HG02763 (cell line): ENCODE measurements around the gene TRIL.

Source experiments
- ATAC-seq: cut with Tn5 transposase; IDR thresholded peaks from one replicate; pipeline ENCODE4 v1.9.1; 2021; ENCODE audit warnings: mild to moderate bottlenecking, moderate library complexity; ENCODE audit not compliant: unreplicated experiment

Gene TRIL

DNA sequence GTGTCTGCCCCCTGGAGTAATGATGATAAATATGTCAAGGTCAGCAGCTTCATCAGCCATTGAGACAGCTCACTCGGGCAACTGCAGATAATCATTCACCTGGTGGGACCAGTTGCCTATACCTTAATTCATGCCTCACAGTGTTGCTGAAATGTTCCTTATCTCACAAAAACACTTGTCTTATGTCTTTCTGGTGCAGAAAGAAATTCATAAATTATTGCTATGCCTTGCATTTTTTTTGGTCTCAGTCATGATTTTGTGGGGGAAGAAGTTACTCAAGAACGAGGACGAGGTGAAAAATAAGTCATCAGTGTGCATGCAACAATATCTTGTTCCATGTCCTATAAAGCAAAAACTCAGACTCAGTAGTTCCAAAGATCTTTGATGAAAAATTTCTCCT is 16.0 kb downstream of the TRIL start:
- ATAC-seq, result no peak

DNA sequence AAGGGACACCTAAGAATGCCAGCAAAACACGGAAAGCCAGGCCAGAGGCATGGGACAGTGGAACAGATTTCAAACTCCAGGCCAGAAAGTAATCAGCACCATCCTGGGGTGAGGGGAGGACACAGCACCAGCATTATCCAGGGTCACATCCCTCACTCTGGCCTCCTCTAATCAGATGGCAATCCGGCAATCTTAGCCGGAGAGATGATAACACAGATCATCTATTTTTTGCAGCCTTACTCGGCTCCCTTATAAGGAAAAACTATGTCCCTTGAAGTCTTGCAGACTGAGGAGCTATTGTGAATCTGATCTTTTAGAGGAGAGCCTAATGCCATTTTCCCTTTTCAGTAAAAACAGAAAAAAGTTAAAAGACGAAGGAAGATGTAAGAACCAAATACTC is 16.5 kb downstream of the TRIL start:
- ATAC-seq, result no peak

DNA sequence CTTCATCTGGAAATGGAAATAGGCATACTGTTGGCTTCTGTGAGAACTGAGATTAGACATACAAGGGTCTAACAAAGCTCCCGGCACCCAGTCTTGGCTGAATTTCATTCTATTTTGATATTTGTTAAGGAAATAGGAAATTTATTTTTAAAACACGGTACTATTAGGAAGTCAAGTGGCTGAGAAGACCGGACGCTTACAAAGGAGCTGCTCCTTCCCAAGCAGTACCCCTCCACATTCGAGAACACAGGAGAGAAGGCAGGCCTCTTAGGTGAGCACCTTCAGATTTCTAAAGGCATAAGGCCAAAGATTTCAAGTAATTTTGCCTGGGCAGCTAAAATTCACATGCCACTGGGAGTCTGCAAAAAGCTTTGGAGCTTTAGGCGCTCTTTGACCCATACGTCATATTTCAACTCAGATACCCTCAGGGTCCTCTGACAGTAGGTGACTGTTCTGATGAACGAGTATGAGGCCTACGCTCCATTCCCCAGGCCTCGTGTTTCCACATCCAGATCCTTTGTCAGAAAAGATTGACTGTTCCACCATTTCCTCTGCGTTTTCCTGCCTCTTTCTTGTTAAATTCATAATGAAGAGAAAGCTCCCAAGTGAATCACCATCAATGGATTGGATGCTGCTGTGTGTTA is 17.3 kb downstream of the TRIL start:
- no peak for ATAC-seq

DNA sequence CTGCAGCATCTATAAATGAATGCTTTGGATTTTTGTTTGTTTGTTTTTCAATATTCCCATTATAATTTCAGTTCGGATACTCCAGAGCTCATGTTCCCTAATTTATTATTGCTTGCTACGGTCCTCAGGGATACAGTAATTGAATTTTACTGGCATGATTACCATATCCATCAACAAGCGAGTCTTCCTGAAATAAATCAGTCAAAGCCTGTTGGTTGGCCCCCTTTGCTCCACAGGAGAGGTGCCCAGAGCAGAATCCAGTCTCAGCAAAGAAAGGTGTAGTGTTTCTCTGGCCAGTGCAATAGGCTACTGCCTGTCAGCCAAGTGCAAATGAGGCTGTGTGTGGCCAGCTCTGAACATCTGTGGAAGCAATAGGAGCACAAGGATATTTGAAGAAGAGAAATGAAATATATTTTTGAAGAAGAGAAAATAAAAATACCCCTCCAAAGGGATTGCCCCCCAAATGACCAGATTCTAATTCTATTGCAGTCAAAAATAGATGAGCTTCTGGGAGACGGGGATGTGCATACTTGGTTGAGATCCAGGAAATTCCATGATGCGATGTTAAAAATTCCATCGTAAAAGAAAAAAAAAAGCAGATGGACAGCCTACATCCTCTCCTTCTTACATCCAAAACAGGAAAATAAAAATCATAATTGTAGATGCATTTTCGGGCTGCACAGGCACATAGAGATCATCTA is 18.1 kb downstream of the TRIL start:
- no peak for ATAC-seq

DNA sequence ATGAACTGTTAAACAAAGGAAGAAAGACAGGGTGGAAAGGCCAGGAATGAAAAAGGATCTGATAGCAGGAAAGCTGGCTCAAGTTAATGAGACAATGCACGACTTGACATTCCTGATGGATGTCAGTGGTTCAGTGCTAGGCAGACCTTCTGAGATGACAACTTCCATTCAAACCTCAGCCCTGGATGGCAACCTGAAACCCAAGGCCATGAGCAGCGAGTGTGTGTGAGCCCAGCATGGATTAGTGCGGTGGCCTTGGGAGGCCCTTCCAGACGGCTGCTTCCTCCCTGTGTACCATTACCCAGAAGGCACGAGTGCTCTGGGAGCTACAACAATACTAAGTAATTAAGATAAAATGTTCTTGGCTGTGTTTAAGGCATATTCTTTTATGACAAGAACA is 18.8 kb downstream of the TRIL start:
- no peak for ATAC-seq

DNA sequence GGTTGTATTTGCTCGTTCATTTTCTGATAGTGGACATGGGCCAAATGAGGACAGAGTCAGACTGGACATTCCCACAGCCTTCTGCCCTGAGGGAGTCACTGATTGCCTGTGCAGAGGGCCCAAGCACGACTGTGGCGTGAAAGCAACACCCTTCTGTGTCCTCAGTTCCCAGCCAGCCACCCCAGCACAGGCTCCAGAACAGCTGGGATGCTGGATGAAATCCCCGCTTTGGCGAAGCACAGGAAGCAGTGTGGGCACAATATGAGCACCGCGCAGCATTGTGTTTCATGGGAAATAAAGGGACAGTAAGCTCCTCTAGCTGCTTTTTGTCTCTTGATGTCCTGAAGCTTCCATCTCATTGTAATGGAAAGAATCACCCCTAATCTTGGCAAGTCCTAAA is 20.5 kb downstream of the TRIL start:
- ATAC-seq, result no peak

DNA sequence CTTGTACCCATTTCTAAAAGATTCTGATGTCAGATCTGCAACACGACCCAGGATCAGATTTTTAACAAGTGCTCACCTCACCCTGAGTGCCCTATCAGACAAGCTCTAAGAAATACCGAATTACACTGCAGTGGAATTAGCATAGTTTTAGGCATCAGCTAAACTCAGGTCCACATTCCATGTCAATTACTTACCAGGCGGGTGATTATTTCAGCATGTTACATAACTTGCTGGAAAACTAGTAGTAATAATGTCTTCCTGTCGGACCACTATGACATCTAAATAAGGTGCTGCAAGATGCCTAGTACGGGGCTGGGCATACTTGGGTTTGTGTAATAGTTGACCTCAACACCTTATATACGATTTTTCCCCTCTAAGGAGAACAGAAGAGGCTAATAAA is 21.0 kb downstream of the TRIL start:
- no peak for ATAC-seq

DNA sequence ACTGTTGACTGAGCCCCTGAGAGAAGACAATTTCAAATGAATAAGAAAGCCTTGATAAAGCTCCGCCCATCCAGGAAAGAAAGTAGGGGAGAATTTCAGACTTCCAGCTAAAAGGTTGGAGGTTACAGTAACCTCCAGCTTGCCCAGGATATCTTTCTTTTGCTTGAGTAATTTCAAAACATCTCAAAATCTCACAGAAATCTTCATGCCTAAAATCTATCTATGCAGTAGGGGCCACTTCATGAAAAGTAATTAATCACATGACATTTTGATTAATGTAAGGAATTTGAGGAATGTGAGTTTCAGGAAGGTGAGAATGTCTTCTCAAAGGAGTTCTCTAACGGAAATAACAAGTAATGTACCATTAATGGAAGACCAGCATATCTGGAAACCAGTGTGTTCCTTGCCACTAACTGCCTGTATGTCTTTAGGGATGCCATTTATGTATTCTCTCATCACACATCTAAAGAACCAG is 24.2 kb downstream of the TRIL start:
- no peak for ATAC-seq

DNA sequence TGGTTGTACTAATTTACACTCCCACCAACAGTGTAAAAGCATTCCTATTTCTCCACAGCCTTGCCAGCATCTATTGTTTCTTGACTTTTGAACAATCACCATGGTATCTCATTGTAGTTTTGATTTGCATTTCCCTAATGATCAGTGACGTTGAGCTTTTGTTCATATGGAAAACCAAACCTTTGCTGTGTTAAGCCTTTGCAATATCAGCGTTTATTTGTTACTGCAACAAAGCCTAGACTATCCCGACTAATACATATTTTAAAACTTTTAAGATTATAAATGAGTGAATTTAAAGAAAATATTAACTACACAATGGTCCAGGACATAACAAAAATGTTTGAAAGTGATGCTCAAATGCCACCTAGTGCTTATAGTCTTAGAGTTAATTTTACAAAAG is 26.6 kb downstream of the TRIL start:
- no peak for ATAC-seq

DNA sequence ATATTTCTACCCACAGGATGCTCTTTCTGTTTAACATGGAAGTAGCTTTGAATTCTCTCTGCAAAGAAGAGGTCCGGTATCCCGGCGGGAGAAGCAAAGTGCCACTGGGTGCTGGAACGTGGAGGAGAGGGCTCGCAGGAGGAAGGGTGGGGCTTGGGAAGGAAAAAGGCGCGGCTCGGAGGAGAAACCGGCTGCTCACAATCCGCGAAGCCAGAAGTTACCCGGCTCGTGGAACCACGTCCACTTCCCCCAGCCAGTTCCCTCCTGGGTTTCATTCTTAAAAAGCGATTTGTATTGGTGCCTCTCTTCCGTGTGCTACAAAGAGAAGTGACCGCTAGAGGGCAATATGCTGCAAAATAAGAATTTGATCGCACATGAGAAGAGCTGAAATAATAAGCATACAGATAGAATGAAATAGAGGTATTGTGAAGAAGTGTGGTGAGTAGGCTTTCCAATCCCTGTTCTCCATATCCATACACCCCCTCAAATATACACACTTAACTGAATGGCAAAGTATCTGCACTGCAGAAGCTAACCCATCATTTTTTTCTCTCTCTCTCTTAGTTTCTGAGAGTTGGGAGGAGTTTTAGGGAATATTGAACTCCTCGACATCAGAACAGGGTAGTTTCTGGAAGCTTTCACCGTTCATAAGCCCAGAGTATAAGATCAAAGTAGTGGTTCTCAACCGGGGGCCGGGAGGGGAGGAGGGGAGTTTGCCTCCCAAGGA is 31.1 kb downstream of the TRIL start:
- peak; percentile 87 for ATAC-seq

DNA sequence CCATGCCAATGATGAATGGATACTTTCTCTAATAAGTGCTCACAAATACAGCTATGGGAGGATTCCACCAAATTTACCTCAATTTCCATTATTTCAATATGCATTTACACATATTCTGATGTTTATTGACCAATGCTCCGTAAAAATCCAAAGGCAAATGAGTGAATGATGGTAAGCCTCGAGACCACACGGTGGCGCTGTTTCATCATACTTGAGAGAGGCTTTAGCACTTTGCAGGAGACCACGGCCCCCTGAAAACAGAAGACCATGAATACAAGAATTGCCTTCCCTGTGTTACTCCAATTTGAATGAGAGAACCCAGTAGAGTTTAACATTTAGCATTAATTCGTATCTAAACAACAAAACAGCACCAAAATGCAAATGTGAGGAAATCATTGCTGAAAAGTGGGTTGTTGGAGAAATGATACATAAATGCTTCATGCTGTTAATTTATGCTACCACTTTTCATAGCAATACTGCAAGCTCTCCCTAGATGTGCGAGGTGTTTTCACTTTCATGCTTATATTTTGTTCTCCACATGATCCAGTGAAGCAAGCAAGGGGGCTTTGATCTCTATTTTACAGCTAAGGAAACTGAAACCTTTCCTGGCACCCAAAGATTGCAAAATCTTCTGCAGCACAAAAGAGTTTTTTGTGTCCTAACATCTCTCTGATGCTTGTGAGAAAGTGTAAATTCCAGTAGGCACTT is 35.4 kb downstream of the TRIL start:
- no peak for ATAC-seq

DNA sequence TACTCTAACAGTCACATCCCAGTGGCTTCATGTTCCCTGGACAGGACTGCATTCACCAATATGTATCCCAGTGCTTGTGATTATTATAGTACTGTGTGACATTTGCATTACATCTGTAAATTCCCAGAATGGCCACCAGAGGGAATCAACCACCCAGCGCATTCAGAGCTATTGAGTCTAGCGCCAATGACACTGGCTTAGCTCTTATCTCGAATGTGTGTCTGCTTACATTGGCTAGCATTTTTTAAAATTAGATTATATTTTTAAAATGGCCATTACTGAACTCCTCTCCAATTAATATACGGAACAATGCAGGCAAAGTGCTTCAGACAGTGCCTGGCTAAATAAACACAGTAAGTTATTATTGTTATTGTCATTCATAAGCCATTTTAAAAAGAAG is 36.3 kb downstream of the TRIL start:
- peak; percentile 82 for ATAC-seq

DNA sequence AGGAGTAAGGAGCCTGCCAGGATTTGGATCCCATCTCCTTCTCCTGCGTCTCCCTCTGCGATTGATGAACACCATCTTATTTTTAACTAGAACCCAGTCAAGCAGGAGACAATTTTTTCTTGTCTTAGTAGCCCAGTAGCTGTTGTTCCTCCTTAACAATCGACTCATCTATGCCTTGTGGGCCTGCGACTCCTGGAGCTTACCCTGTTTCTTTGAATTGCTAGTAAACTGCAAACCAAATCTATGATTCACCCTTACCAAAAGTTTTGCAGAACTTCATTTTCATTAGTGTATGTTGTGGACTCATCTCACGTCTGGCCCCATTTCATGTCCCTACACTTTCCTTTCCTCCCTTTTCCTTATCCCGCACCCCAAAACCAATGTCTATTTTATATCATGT is 37.7 kb downstream of the TRIL start:
- ATAC-seq, result no peak

DNA sequence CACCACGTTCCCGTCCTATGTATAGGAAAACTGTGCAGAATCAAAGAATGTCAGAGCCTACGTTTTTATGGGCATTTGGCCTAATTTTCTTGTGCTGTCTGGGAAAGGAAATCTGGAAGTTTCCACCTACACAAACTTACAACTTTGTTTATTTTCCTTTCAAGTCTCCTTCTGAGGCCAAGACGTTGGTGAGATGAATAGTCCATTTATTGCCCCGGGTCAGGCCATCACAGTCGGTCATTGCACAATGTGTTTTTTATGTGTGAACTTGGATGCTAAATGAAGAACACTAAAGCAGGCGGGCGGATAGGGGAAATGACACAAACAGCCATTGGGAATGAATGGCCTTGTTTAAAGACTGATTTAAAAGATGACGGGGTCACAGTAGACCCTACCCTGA is 38.6 kb downstream of the TRIL start:
- ATAC-seq, result no peak

DNA sequence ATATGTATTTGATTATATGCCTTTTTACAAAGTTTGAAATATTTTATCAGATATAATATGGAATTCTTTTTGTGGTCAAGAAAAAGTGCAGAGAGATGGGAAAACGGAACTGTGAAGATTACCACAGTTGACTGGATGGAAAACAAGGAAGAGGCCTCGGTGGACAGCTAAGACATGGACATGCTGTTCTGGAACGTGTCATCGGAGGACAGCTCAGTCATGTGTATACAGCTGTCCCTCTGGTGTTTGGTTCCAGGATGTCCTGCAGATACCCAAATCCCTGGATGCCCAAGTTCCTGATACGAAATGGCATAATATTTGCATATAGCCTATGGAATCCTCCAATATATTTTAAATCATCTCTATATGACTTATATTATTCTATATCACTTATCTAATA is 49.4 kb downstream of the TRIL start:
- no peak for ATAC-seq

DNA sequence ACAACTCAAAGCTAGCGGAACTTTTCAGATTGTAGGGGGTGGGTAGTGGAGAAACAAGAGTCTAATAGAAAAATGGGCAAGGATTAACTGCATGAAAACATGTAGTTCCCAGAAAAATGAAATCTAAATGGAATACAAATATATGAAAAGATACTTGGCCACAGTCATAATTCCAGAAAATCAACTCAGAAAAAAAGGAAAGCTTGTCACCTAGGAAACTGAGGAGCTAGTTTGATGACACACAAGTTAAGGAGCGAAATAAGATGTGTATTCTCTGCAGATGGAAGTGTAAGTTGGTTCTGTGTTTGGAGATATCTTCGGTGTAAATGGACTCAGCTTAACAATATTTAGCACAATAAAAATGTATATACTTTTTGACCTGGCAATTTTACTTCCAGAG is 52.7 kb downstream of the TRIL start:
- no peak for ATAC-seq

DNA sequence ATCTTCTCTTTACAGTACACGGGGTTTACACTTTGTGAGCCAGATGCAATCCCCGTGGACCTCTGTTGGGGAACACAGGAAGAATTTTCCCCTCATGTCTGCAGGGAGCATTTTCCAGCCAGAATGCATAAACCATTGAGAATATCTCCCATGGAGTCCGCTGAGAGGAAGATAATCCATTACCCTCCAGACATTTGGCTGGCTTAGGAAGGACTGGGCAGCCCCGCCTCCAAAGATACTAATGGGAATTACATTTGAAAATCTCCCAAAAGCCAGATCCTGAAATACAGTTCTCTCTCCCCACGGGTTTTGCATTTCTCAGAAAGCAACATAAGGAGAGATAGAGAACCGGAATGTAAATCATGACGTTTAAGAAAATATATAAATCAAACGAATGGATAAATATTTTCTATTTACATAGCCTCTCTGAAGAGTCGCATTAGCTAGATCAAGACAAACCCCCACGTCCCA is 53.5 kb downstream of the TRIL start:
- ATAC-seq, result no peak

DNA sequence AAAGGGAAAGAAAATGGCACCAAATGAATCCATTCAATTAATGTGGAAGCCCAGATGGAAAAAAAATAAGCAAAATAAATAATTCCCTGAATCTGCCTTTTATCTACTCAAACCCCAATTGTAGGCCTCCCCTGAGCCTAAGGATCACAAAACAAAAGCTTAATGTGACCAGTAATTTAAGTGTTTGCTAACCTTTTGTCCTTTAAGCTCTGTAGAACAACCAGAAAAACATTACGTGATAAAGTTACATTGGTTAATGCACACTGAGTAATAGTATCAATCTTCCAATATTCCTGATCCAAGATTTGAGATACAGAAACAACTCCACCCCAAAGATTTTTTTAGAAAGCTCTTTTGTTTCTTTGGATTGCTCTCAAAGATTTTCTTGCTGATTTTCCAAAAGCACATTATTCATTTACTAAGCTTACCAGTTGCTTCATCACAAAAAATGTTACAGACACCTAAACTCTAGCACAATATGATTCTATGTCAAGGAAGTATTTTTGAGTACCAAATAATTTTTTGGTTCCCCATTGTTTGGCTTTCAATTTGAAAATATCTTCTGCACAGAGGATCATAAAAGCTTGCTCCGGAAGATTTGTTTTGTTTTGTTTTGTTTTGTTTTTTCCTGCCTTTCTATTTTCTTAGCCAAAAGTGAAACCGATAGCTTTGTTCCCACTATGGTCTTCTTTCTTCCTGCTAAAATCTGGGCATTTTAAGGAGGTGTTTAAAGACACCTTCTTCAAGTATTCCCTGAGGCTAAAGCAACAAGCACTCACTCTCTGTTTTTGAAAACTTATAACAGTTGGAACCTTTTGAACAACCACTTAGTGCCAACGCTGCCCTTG is 54.2 kb downstream of the TRIL start:
- ATAC-seq, result no peak
